ENCODE measurements around the gene NRP1. TPM values are rescaled to one million over a fixed set of nuclear protein-coding genes. Genes with fewer than 3 reads are reported as not detected.

Gene NRP1
- total and polyA plus RNA-seq, 10 donors = 4.8 to 202 (median 138) TPM

DNA sequence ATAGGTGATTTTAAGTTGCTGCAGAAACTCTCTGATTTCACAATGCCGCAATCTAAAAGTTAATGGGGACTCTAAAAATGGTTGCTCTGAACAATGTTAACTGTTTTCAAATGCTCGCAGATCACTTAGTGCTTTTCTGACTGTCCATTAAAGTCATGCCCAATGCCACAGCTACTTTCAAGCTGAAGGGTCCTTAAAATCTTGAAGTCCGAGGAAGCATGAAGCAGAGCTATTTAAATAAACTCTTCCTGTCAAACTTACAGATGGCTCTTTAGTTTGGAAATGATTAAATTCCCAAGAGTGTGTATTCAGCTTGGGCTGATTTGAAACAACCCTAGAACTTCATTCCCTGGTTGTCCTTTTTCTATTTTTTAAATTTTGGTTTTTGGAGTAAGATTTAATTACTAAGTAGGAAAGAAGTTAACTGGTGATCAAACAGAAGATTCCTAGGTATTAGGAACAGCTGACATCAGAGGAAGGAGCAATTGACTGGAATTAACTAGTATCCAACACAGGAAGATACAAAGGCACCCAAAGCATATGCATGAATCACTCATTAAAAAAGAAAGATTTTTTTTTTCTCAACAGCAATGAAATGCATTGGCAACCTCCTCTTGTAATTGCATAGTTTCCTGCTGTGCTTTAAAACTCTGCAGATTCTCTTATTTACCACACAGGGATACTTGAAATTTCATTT, 105.1 kb downstream of the NRP1 start:
- intact Hi-C loops (cut with DNase I; ENCODE audit: low total_unique reads) = no loop called here
- Histone ChIP-seq H3K4me1 (peaks cover 0 to 23% (median 1%) of the 10 kb centered on the region in 6 donors), H3K9me3 (no peaks in the 10 kb centered on the region), H3K4me3 (no peak overlapping the region), H3K36me3 (peaks cover 0 to 21% (median 5%) of the 10 kb centered on the region in 6 donors), H3K27me3 (replicated peaks in 1 of 7) (no peaks in the 10 kb centered on the region), H3K27ac (peak overlapping the region in 7 of 8 donors; percentile 9 to 43 (median 19))
- TF ChIP-seq POLR2AphosphoS5 (IDR thresholded peaks at IDR 0.05) (no peak), POLR2A (IDR thresholded peaks at IDR 0.05) (no peak)
- TF ChIP-seq, protein P1, sequence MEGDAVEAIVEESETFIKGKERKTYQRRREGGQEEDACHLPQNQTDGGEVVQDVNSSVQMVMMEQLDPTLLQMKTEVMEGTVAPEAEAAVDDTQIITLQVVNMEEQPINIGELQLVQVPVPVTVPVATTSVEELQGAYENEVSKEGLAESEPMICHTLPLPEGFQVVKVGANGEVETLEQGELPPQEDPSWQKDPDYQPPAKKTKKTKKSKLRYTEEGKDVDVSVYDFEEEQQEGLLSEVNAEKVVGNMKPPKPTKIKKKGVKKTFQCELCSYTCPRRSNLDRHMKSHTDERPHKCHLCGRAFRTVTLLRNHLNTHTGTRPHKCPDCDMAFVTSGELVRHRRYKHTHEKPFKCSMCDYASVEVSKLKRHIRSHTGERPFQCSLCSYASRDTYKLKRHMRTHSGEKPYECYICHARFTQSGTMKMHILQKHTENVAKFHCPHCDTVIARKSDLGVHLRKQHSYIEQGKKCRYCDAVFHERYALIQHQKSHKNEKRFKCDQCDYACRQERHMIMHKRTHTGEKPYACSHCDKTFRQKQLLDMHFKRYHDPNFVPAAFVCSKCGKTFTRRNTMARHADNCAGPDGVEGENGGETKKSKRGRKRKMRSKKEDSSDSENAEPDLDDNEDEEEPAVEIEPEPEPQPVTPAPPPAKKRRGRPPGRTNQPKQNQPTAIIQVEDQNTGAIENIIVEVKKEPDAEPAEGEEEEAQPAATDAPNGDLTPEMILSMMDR (IDR thresholded peaks at IDR 0.05 in 8 of 11, conservative IDR thresholded peaks at IDR 0.05 in 3 of 11) = no peak
- 72 to 82% (median 77%) methylated on average over 3 of the region's 3 CpGs for WGBS, 5 donors
- DNase-seq = no peak

DNA sequence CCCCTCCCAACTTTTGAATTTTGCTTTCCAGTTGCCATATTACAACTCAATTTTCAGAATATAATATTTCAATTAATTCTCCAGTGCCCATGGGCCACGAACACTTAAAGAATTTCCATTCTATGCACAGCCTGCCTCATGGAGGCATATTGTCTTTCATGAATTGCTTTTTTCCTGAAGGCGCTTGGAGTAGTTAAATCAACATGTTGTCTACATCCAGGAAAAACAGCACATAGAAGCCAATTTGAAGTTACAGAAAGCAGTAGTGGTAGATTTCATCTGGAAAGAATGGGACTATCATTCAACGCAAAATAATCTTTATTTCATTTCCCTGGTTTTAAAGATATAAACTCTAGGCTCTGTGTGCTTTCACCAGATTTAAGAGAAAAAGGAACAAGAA, 106.0 kb downstream of the NRP1 start:
- Histone ChIP-seq H3K36me3 (peaks cover 0 to 28% (median 5%) of the 10 kb centered on the region in 6 donors), H3K9me3 (no peaks in the 10 kb centered on the region), H3K27me3 (replicated peaks in 1 of 7) (no peaks in the 10 kb centered on the region), H3K4me1 (peaks cover 0 to 17% (median 1%) of the 10 kb centered on the region in 6 donors), H3K27ac (no peak overlapping the region), H3K4me3 (no peak overlapping the region)
- intact Hi-C loops (cut with DNase I; ENCODE audit: low total_unique reads) = no loop called here
- TF ChIP-seq, protein P1 (IDR thresholded peaks at IDR 0.05 in 8 of 11, conservative IDR thresholded peaks at IDR 0.05 in 3 of 11) = no peak
- TF ChIP-seq POLR2AphosphoS5 (IDR thresholded peaks at IDR 0.05) = no peak
- no peak for TF ChIP-seq POLR2A (IDR thresholded peaks at IDR 0.05)
- no peak for DNase-seq
- WGBS, 5 donors = 88 to 94% (median 91%) methylated on average over 3 of the region's 3 CpGs

DNA sequence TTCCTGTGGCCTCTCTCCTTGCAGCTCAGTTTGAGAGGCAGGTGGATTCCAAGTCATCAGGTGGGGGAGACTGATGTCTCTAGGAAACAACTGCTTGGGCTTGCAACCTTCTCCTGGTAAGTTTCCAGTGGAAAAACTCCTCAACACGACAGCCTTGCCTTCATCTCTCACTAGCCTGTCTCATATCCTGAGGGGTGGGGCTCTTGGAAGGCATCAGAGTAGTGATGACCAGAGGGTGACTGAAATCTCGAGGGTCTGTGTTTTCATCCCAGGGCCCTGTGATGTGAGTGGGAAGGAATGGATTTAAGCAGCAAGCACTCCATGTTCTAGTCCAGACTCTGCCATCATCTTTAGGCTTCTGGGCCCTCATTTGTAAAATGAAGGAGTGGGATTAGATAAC, 107.0 kb downstream of the NRP1 start:
- TF ChIP-seq POLR2AphosphoS5 (IDR thresholded peaks at IDR 0.05) = no peak
- no peak for DNase-seq
- H3K27ac ChIP-seq = peak overlapping the region in 1 of 8 donors; percentile 31
- H3K4me3 ChIP-seq = no peak overlapping the region
- whole genome bisulfite sequencing, 5 donors = 39 to 49% (median 42%) methylated on average over 2 of the region's 2 CpGs
- H3K36me3 ChIP-seq = peaks cover 0 to 38% (median 5%) of the 10 kb centered on the region in 6 donors
- no peaks in the 10 kb centered on the region for H3K9me3 ChIP-seq
- intact Hi-C loops (cut with DNase I; ENCODE audit: low total_unique reads) = no loop called here
- H3K27me3 ChIP-seq (replicated peaks in 1 of 7) = no peaks in the 10 kb centered on the region
- peaks cover 0 to 14% (median 1%) of the 10 kb centered on the region in 6 donors for H3K4me1 ChIP-seq

DNA sequence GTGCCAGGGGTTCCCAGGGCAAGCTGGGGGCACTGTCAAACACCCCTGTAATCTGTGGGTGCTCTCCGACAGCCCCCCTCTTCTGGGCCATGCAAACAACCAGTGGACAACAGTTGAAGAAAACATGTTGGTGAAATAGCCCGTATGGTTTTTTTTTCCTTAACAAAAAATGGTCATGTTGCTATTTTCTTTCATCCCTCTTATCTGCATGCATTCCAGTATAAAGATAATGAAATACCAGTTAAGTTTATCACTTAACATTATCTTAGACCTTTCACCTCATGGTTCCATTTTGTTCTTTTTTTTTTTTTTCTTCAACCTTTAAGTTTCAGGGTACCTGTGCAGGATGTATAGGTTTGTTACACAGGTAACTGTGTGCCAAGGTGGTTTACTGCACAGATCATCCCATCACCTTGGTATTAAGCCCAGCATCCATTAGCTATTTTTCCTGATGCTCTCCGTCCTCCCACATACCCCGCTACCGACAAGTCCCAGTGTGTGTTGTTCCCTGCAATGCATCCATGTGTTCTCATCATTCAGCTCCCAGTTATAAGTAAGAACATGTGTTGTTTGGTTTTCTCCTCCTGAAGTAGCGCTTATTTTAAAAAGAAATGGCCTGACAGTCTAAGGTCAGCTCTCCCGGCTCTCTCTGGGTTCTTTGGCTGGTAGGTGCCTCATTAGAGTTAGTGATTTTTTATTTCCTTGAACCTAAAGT, 110.1 kb downstream of the NRP1 start:
- WGBS, 5 donors = 79 to 94% (median 89%) methylated on average over 7 of the region's 7 CpGs
- Histone ChIP-seq H3K27me3 (replicated peaks in 1 of 7) (no peaks in the 10 kb centered on the region), H3K9me3 (no peaks in the 10 kb centered on the region), H3K4me1 (peaks cover 0 to 15% (median 5%) of the 10 kb centered on the region in 6 donors), H3K27ac (peak overlapping the region in 4 of 8 donors; percentile 6 to 41 (median 34)), H3K4me3 (no peak overlapping the region), H3K36me3 (peaks cover 0 to 61% (median 5%) of the 10 kb centered on the region in 6 donors)
- no peak for DNase-seq
- TF ChIP-seq, protein P1 (IDR thresholded peaks at IDR 0.05 in 8 of 11, conservative IDR thresholded peaks at IDR 0.05 in 3 of 11) = no peak
- TF ChIP-seq POLR2A (IDR thresholded peaks at IDR 0.05) (no peak), POLR2AphosphoS5 (IDR thresholded peaks at IDR 0.05) (no peak)
- intact Hi-C loops (cut with DNase I; ENCODE audit: low total_unique reads) = no loop called here

Measured in spleen (tissue), 11 donors.